Measurements from ENCODE around the gene PSMB7.

Gene PSMB7

GRCh38 chr9:124355039-124355940, 60.0 kb downstream of the PSMB7 start:
- no peak for DNase-seq

GRCh38 chr9:124354346-124355038, 60.8 kb downstream of the PSMB7 start:
- DNase-seq: no peak

- no peak for DNase-seq
Observed at GRCh38 chr9:124353811-124354274, 61.4 kb downstream of the PSMB7 start.

- no peak for DNase-seq
Observed at GRCh38 chr9:124353166-124353768, 62.0 kb downstream of the PSMB7 start.

GRCh38 chr9:124352616-124353015, 62.6 kb downstream of the PSMB7 start:
- DNase-seq: no peak

GRCh38 chr9:124351672-124352468, 63.4 kb downstream of the PSMB7 start:
- DNase-seq: no peak

- DNase-seq: no peak
Observed at GRCh38 chr9:124350494-124351263, 64.6 kb downstream of the PSMB7 start.

- DNase-seq: no peak
Observed at GRCh38 chr9:124349675-124350493, 65.4 kb downstream of the PSMB7 start.

- DNase-seq: no peak
Observed at GRCh38 chr9:124349267-124349666, 66.0 kb downstream of the PSMB7 start.

GRCh38 chr9:124348831-124349230, 66.4 kb downstream of the PSMB7 start:
- no peak for DNase-seq

- no peak for DNase-seq
Observed at GRCh38 chr9:124348363-124348762, 66.9 kb downstream of the PSMB7 start.

GRCh38 chr9:124347968-124348358, 67.3 kb downstream of the PSMB7 start:
- no peak for DNase-seq

GRCh38 chr9:124347206-124347967, 67.9 kb downstream of the PSMB7 start:
- DNase-seq: no peak

- DNase-seq: no peak
Observed at GRCh38 chr9:124346347-124347163, 68.7 kb downstream of the PSMB7 start.

- DNase-seq: no peak
Observed at GRCh38 chr9:124345751-124346281, 69.4 kb downstream of the PSMB7 start.

GRCh38 chr9:124345063-124345462, 70.2 kb downstream of the PSMB7 start:
- DNase-seq: no peak

GRCh38 chr9:124344291-124345050, 70.8 kb downstream of the PSMB7 start:
- DNase-seq: no peak
